Measurements from ENCODE around the gene MAGI1.

MAGI1 gene

DNA sequence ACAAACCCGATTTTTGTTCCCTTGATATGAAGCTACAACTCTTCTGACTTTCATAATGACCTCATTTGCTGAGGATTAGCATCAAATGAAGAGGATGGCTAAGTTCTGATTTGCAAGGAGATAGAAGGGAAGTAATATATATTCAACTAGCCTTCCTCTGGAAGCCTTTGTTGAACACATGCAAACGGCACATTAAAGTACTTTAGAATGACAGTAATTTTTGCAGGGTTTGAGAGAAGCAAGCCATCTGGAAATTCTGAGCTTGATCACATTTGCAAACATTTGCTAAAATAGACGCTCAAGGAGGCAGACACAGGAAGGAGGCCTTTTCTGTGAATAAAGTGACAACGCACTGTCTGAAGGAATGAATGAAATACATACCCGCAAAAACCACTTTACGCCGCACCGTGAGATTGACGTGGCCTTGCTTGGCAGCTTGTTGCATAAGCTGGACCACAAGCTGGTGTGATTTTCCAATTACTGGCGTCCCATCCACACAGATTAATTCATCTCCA is 657.2 kb downstream of the MAGI1 start:
- DNase-seq = no peak

DNA sequence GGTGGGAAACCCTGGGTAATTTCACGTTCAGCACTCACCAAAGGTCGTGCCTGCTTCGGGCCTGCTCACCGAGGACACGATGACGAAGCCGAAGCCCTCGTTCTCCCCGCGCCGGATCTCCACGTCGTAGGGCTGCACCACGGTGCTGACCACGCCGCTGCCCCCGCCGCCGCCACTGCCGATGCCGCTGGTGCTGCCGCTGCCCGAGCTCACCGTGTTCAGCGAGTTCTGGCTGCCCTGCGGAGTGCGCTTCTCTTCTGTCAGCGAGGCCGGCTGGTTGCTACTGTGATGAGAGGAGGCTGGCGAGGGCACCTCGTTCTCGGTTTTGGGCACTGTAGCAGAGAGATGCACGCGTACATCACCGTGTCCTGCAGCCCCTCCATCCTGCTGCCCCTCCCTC is 659.5 kb downstream of the MAGI1 start:
- no peak for DNase-seq

DNA sequence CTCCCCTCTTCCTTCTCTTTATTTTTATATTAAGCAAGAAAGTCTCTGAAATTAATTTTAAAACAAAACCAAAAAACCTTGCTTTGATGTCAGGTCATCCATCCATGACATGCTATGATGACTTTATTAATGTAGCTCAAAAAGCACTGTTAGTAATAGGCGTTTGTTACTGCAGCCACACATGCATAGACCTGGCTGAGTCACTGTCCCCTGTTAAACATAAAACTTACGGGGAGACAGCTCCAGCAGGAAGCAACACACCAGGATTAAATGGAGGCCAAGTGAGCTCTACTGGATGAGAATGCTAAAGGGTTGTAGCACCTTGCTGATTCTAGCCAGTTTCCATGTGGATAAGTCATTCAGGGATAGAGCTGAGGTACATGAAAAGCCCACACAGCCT is 661.1 kb downstream of the MAGI1 start:
- no peak for DNase-seq

DNA sequence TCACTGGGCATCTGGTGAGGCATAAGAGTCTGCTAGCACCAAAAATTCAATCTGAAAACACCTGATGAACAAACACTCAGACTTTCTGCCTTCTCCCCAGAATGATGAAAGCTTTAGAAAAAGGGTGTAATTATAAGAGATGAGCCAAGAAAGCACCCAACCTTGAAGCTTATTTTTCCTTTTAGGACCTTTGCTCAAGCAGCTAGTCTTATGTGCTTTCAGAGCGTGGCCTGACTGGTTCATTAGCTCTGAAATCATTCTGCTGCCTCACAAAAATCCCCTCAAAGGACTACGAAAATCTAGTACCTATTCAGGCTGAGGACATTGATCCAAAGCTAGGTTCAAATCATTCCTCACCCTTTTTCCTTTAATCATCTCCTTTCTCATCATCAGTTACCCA is 662.3 kb downstream of the MAGI1 start:
- no peak for DNase-seq

DNA sequence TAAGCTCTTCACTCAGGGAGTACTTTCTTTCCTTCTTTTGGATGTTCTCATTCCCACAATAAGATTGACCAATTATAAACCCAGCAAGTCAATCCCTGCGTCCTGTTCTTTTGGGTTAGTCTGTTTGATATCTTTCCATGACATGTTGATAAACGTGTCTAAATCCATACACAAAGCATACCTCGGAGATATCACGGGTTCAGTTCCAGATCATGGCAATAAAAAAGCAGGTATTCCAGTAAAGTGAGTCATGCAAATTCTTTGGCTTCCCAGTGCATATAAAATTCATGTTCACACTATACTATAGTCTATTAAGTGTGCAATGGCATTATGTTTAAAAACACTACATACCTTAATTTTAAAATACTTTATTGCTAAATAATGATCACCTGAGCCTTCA is 667.7 kb downstream of the MAGI1 start:
- DNase-seq = no peak

DNA sequence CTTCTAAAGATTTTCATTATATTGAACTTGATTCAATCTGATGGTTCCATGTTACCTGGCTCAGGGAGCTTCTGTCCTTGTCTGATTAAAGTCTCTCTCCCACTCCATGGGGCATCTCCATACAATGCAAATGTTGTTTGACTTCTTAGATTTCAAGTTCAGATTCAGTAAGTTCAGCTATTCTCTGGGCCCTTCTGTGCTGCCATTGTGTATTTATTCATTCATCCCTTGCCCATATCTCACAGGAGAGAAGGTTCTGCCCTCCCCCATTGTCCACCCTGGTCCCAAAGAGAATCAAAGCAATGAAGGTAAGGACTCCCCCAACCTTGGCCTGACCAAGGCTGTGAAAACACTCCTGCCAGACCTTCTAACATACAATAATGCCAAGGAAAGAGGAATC is 669.9 kb downstream of the MAGI1 start:
- no peak for DNase-seq

DNA sequence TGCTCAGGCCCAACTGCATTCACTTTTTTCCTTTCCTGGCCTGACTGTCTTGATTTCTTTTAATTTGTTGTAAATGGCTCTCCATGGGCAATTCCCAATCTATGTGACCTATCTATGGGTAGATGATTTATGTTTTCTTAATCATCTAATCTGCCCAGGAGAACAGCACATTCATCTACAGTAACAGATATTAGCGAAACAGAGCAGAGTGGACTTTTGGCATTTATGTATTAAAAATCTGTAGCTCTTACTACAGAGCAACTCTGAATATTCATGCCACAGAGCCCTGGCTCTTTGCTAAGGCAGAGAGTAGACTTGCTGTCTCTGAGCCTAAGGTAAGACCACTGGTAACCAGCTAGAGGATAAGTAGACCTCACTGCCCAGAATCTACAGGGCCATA is 676.0 kb downstream of the MAGI1 start:
- DNase-seq = no peak

DNA sequence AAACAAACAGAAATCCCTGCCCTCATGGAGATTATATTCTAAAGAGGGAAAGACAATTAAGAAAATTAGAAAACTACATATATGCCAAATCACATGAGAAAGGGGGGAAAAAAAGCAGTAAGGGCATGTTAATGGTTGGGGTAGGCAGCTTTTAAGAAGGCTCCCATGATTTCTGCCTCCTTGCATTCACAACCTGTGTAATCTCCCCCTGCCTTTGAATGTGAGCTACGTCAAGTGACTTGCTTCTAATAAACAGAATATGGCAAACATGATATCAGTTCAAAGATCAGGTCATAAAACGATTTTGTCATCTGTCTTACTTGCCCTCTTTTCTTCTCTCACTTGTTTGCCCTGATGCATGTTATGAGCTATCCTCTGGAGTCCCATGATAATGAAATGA is 677.3 kb downstream of the MAGI1 start:
- DNase-seq = no peak

DNA sequence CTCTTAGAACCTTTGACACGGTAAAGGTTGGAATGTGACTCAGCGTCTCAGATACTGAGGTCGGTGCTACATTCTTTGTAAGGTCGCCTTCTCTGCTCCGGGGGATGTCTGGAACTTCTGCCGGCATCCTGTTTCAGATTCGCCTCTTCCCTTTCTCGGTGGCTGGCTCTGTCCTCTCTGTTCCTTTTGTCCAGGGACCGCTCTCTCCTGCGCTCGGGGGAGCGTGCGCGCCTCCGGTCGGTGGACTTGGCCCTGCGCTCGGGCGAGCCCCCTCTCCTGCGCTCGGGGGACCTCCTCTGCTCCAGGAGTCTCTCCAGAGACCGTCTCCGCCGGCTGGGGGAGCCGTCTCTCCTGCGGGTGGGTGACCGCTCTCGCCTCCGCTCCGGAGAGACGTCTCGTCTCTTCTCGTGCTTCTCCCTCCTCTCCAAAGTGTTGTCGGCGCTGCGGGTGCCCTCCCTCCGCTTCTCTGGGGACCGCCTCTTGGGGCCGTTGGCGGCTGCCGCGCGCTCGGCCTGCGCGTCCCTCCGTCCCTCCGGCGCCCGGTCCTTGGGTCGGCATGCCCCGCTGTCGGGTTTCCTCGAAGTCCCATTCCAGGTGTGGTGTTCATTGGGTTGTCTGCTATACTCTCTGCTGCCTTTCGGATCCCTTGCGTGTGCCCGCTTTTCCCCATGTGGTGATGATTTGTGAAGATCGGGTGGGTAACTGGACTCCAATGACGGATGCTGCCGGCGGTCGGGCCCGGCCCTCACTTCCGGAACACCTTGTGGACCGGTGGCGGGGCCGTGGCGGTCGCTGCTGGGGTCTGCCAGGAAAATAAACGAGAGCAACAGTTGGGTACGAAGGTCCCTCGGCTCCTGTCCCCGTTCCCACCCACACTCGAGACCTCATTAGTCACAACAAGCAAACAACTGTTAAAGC is 682.1 kb downstream of the MAGI1 start:
- no peak for DNase-seq

DNA sequence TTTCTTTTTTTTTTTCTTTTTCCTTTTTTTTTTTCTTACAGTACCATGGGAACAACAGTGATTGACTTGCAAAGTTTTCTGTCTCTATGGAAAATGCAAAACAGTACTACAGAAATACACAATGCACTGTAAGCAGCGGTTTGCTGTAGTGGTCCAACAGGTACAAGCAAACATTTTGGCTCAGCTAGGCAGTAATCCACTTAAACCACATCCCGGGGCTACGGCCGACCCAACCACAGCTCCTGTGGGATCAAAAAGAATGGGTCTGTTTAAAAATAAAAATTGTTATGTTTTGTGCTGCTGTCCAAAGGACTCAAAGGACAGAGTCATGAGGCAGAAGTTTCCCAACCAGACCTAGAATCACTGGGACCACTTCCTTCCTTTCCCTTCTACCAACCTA is 683.8 kb downstream of the MAGI1 start:
- no peak for DNase-seq

DNA sequence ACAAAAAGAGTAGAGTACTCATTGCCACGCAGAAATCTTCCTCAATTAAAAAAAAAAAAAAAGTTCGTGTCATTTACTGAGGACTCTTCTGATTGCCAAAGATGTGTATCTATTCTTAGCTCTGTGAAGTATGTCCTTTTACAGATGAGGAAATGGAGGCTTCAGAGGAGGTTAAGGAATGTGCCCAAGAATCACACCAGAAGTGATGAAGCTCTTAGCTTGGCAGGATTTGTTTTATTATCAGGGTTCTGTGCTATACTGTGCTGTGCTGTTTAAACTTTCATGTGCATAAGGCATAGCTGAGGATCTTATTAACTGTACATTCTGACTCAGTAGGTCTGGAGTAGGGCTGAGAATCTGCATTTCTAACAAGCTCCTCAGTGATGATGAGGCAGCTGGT is 685.8 kb downstream of the MAGI1 start:
- no peak for DNase-seq

DNA sequence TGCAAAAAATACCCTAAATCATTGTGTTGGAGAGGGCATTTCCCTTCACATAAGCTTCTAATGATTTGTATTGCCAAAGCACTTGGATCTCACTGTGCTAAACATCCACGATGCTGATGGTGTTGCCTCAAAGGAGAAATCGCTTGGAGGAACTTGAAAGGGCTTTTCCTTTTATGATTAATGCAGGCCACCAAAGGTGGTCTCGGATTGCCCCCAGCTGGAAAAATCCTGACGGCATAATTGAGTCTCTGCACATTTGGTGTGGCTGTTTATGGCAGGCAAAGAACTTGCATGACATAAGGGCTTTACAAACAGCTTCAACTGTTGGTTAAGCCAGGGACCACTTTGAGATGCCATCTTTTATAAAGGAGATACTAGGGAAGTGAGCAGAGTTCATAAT is 687.0 kb downstream of the MAGI1 start:
- no peak for DNase-seq

DNA sequence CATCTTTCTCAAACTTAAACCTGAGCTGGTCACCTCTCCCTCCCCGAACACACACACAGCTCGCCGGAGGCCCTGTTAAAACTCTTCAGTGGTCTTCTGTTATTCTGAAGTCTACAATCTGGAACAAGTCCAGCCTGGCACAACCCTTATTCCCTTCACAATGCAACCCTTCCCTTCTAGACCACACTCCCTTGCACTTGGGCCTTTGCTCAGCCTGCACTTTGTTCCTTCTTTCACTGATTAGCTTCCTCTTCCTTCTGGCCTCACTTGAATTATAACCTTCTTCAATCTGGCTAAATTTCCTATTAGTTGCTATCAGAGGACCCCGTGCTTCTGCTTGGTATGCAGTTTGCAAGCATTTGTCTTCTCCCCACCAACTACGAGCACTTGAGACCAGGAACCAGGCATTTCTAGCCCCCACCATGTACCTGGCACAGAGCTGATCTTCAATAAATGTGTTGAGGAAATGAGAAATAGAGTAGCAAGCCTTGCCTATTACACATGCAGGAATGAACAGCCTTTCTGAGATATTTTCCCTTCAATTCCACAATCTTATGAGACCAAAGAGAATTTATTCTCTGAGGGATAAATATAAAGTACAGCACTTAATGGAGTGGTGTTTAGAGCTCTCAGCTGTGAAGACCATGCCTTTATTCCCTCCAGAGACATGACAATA is 687.8 kb downstream of the MAGI1 start:
- DNase-seq = no peak

DNA sequence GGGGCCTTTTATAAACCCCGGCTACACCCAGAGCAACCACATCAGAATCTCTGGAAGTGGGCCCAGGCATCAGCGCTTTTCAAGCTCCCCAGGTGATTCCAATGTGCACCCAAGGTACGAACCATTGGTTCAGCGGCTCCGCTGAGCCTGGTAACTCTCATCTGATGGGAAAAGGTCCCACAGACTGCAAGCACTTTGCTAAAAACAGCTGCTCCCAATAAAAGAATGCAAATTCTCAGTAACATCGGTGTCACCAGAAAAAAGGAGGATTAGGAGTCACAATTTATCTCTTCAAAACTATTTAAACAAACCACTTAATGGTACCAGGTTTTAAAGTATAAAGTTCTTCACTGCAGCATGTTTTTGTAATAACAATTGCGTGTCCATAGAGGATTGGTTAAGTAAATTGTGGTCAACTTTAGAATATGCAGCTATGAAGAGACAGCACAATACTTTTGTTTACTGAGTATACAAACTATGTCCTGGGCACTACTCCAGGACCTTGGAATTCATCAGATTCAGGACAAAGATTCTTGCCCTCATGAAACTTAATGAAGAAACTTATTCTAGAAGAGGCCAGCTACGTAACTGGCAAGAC is 690.2 kb downstream of the MAGI1 start:
- DNase-seq = no peak

DNA sequence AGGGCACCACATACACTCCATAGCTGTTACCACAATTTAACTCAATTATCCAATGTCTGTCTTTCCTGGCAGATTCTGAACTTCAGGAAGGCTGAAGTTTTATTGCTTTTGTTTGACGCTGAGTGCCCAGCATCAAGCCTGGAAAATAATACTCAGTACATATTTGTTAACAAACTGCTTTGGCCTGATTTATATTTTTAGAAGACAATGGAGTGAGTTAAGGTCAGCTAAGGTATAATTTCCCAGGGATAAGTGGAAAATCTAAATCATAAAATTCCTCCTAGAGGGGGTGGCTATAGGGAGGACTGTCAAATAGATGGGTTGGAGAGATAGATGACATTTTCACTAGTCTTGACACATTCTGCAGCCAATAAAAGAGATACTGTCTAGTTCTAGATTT is 691.6 kb downstream of the MAGI1 start:
- no peak for DNase-seq

DNA sequence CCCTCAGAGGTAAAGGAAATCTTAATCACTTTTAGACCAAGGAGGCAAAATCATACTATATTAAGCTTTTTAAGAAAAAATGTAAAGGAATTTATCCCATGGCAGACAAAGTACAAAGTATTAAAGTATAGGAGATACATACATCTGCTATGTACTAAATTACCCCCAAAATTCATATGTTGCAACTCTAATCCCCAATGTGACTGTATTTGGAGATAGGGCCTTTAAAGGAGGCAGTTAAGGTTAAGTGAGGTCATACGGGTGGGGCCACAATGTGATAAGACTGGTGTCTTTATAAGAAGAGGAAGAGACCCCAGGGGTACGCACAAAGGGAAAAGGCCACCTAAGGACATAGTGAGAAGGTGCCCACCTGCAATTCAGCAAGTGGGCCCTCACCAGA is 693.9 kb downstream of the MAGI1 start:
- no peak for DNase-seq

DNA sequence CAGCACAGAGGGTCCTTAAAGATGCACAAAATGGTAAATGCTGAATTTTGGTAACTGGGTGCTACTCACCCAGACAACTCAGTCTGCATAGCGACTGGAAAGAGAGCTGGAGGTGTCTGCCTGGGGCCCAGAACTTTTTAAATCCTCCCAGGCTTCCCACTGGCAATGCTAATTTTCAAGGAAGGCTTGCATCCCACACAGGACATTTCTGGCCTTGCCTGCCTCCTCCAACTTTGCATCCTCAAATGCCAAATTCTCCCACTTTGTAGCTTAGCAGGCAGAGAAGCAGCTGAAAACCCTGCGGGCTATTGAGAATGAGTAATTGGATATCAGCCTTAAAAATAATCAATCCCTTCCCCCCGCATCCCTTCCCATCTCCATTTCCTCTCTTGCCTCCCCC is 694.3 kb downstream of the MAGI1 start:
- DNase-seq = no peak

DNA sequence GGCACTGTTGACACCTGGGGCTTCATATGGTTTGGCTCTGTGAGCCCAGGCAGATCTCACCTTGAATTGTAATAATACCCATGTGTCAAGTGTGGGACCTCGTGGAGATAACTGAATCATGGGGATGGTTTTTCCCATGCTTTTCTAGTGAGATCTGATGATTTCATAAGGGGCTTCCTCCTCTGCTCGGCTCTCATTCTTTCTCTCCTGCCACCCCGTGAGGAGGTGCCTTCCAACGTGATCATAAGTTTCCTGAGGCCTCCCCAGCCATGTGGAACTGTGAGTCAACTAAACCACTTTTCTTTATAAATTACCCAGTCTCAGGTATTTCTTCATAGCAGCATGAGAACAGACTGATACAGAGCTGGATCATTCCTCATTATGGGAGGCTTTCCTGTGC is 695.0 kb downstream of the MAGI1 start:
- DNase-seq = no peak

DNA sequence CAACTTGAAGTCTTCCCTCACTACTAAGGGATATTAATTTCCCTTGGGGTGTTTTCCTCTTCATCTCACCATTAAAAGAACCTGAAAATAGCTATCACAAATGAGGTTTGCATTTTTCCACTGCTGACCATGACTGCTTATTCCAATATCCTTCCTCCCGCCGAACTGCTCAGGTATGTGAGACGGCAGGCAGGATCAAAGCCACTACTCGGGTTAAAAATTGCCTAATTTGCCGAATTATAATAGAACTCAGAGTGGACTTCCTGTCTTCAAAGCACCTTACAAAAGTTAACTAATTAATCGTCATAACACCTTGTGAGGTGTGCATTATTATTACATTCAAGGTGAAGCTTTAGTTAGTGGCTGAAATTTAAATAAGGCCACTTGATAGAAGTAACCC is 695.7 kb downstream of the MAGI1 start:
- no peak for DNase-seq

DNA sequence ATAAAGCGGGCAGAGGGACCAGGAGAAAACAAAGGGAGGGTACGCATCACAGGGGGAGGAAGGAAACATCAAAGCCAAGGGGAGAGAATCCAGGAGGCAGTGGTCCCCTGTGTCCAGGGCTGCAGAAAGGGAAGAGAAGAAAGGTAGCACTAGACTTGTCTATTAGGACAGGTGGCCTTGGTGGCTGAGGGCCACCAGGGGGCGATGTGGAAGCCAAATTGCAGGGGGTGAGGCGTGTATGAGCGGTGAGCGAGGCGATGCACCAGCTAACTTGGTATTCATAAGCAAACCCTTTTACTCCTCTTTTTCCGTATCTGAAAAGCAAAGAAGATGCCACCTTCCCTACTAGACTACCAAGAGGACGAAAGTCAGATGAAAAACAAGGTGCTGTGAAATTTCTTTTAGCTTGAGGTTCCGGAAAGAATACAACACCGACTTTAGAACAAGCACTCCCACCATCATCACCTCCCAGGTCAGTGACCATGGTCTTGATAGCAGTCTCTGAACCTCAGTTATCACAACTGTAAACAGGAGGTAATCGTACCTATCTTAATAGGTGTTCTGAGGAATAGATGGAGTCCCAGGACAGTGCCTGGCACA is 696.5 kb downstream of the MAGI1 start:
- DNase-seq = peak; percentile 4

DNA sequence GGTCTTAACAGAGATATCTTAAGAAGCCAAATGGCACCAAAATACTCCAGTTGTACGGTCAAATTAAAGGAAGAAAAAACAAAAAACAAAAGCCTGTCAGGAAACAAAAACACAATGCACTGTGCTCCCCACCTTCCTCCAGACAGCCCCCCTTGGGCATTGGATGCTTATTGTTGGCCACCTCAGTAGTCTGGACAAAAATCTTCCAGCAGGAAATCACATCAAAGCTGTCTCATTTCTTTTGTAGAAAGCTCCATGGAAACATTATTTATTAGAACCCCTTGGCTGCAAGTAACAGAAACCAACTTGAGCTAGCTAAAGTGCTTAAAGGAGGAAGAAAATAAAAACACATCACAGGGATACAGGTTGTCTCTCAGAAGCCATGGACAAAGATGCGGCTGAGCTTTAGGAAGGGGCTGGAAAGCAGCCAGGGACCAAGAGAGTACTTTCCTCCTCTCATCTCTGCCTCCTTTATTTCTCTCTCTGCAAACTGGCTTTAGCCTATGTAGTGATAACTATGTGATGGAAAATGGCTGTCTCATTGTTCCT is 699.5 kb downstream of the MAGI1 start:
- DNase-seq = no peak

DNA sequence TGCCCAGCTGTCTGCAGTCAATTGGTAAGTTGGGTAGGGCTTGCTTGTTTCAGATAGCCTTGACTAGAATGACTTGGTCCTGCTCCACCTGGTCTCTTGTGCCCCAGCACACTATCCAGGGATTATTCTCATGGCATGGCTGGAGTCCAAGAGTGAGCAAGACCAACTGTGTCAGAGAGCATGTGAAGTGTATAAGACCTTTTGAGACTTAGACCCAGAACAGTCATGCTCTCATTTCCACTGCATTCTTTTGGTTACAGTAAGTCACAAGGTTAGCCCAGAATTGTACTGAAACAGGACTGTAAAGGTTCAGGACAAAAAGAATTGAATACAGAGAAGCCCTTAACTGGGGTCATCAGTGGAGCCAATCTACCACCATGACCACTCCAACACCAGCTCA is 700.1 kb downstream of the MAGI1 start:
- DNase-seq = no peak

DNA sequence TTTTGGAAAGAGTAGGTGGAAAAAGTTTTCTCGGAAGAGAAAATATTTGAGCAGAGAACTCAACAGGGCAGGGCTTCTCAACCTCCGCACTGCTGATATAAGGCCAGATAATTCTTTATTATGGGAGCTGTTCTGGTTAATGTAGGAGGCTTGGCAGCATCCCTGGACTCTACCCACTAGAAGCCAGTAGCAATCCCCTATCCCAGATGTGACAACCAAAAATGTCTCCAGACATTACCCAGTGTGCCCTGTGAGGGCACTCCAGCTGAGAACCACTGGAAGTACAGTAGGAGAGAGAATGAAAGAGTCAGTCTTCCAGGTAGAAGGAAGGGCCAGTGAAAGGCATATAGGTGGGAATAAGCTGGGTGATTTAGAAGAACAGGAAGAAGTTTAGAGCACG is 703.1 kb downstream of the MAGI1 start:
- no peak for DNase-seq

Data from NCI-H187 (cell line).